Glutamatergic neuron (in vitro differentiated cells): ENCODE data around the gene SLC5A12. TPM values are rescaled to one million over a fixed set of nuclear protein-coding genes. Genes with fewer than 3 reads are reported as not detected.
A peak's percentile ranks its signal among the peaks of the same experiment; 100 is the strongest.
"Not testable (repeated sequence)": the region's sequence is repeated elsewhere in the genome, so short reads cannot be mapped to it uniquely, and the experiment has no call there.

Experiments used
- DNase-seq: peaks from one replicate; pipeline ENCODE4 v3.0.0; 2022
- H3K27ac Mint-ChIP-seq: one replicate; pipeline ENCODE4 v1.8.0; 2020; ENCODE audit warnings: mild to moderate bottlenecking, mixed read lengths, inconsistent platforms; ENCODE audit not compliant: unreplicated experiment
- H3K27me3 Mint-ChIP-seq: one replicate; pipeline ENCODE4 v1.8.0; 2020; ENCODE audit warnings: mild to moderate bottlenecking, moderate library complexity, mixed read lengths, inconsistent platforms; ENCODE audit not compliant: unreplicated experiment
- H3K36me3 Mint-ChIP-seq: one replicate; pipeline ENCODE4 v1.8.0; 2020; ENCODE audit warnings: mild to moderate bottlenecking, mixed read lengths, inconsistent platforms; ENCODE audit not compliant: unreplicated experiment
- H3K4me1 Mint-ChIP-seq: one replicate; pipeline ENCODE4 v1.8.0; 2020; ENCODE audit warnings: mild to moderate bottlenecking, low read depth, mixed read lengths, inconsistent platforms; ENCODE audit not compliant: unreplicated experiment
- H3K4me3 Mint-ChIP-seq: one replicate; pipeline ENCODE4 v1.8.0; 2020; ENCODE audit warnings: mild to moderate bottlenecking, mixed read lengths, inconsistent platforms; ENCODE audit not compliant: unreplicated experiment
- H3K9me3 Mint-ChIP-seq: one replicate; pipeline ENCODE4 v1.8.0; 2020; ENCODE audit warnings: mild to moderate bottlenecking, moderate library complexity, mixed read lengths, inconsistent platforms; ENCODE audit not compliant: unreplicated experiment
- CTCF ChIP-seq: fragments of 200-600 bp; sonication (generic); IDR thresholded peaks from one replicate; pipeline ENCODE4 v1.5.0; 2021; ENCODE audit not compliant: partially characterized antibody, unreplicated experiment
- total RNA-seq: library from RNA; stranded (reverse); fragmentation: NEBNext Ultra II Directional; extraction: Animal tissue kit (Norgen Biotek cat#: 25700); gene quantifications from one replicate; pipeline ENCODE4 v1.2.1, GENCODE V29; 2021; ENCODE audit not compliant: unreplicated experiment

The SLC5A12 gene
- total RNA-seq, 1 donor from 2014 or later: 0.66 TPM

- Mint-ChIP-seq H3K4me1 (peaks cover under 1% of the 10 kb centered on the region), H3K4me3 (no peak overlapping the region), H3K36me3 (no peaks in the 10 kb centered on the region), H3K27ac (no peak overlapping the region), H3K27me3 (no peaks in the 10 kb centered on the region), H3K9me3 (no peaks in the 10 kb centered on the region)
- DNase-seq: peak; percentile 62
- TF ChIP-seq CTCF: peak; percentile 77
Measured at GRCh38 chr11:26649884-26650283, 72.0 kb downstream of the SLC5A12 start.

DNA sequence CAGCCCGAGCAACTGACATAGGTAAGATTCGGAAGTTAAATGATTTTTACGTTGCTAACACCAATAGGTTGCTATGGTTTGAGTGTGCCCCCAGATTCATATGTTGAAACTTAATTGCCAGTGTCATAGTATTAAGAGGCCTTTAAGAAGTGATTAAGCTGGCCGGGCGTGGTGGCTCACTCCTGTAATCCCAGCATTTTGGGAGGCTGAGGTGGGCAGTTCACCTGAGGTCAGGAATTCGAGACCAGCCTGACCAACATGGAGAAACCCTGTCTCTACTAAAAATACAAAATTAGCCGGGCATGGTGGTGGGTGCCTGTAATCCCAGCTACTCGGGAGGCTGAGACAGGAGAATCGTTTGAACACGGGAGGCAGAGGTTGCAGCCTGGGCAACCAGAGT lies 78.5 kb downstream of the SLC5A12 start:
- not testable (repeated sequence) for H3K9me3 Mint-ChIP-seq, H3K4me3 Mint-ChIP-seq, H3K36me3 Mint-ChIP-seq, H3K27me3 Mint-ChIP-seq, DNase-seq, H3K4me1 Mint-ChIP-seq, H3K27ac Mint-ChIP-seq

DNA sequence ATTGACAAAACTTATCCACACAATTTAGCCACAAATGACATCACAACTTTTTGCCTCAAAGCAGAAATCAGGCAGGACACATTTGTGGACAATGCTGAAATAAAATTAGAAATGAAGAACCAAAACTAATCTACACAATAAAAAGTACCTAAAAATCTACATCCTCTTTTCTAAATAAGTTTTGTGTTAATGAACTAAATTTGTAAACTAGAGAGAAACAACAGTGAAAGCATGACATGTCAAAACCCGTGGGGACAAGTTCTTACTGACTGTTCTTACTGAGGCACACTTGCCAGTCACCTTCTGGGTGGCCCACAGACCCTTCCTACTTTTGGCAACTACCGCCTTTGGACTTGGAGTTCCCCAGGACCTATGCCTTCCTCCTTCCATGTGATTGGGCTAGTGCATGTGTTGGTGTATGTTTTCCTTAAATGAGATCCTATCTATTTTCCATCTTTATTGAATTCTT lies 89.1 kb downstream of the SLC5A12 start:
- Mint-ChIP-seq H3K4me3 (no peak overlapping the region), H3K9me3 (no peaks in the 10 kb centered on the region), H3K36me3 (peaks cover 3% of the 10 kb centered on the region), H3K27ac (no peak overlapping the region), H3K4me1 (no peaks in the 10 kb centered on the region), H3K27me3 (no peaks in the 10 kb centered on the region)
- DNase-seq: no peak
- no peak for TF ChIP-seq CTCF

- no peak for DNase-seq
- Mint-ChIP-seq H3K27ac (no peak overlapping the region), H3K4me3 (no peak overlapping the region), H3K27me3 (no peaks in the 10 kb centered on the region), H3K4me1 (no peaks in the 10 kb centered on the region), H3K9me3 (no peaks in the 10 kb centered on the region), H3K36me3 (peaks cover 3% of the 10 kb centered on the region)
- TF ChIP-seq CTCF: no peak
Measured at GRCh38 chr11:26626346-26626745, 95.5 kb downstream of the SLC5A12 start.

GRCh38 chr11:26623076-26623659 lies 98.7 kb downstream of the SLC5A12 start:
- Mint-ChIP-seq H3K27me3 (no peaks in the 10 kb centered on the region), H3K27ac (no peak overlapping the region), H3K4me1 (peaks cover 4% of the 10 kb centered on the region), H3K36me3 (no peaks in the 10 kb centered on the region), H3K4me3 (no peak overlapping the region), H3K9me3 (no peaks in the 10 kb centered on the region)
- DNase-seq: no peak
- TF ChIP-seq CTCF: no peak
